Right ventricle myocardium inferior (tissue), 1 donor: ENCODE measurements around the gene STARD13. TPM values are rescaled to one million over a fixed set of nuclear protein-coding genes. Genes with fewer than 3 reads are reported as not detected.

Experiments used
- ATAC-seq: fragments of 200-7000 bp; cut with Tn5 transposase; one replicate; pipeline ENCODE4 v1.9.1; 2020; ENCODE audit warnings: mild to moderate bottlenecking, moderate library complexity
- DNase-seq: peaks from one replicate; pipeline ENCODE4 v3.0.0; 2021; ENCODE audit errors: missing footprints
- intact Hi-C: fragments of 100-400 bp; cut with DNase I; formaldehyde crosslinking; loops from one replicate; pipeline ENCODE4 v1.11.0; 2022
- total RNA-seq: library from RNA; stranded (reverse); fragmentation: NEBNext Ultra II Directional; extraction: Animal tissue kit (Norgen Biotek cat#: 25700); gene quantifications from one replicate; pipeline ENCODE4 v1.2.1, GENCODE V29; 2021
- donor health status: DM: no; HTN: yes; CAD: no; lungs with severe emphysema.

STARD13 gene
- total RNA-seq, 1 donor from 2014 or later = 36.4 TPM

DNA sequence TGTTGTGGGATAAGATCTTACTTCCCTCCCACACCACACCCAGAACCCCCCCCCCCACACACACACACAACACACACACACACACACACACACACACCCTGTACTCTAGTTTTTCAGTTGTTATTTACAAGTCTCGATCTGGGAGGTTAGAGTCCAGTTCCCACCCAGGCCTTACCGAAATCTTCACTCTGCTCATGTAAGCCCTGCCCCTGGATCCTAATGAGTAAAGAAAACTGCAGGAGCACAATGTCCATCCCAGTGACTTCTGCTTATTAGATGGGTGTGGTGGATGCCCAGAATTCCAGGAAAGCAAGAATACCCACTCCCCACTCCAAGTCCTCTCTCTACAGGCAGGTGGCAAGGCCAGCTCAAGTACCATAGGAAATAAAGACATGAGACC is 23.0 kb downstream of the STARD13 start:
- intact Hi-C loops = no loop called here
- no peak for DNase-seq
- ATAC-seq = no peak

DNA sequence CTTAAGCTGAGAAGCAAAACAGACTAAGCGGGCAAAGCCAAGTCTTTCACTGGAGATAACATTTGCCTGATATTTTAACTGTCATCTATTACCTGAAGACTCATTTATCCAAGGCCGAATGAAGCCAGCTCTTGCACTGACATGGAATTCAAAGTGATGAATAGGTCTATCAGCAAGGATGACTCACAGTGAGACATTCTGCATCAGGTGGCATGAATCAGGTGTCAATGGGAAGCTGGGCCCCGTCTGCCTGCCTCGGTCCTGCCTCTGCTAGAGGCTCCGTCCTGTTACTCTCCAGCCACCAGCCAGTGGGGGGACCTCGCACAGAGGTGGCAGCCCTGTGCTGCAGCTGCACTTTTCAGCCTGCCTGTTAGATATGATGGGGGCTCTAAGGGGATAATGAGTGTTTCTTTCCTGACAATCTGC is 23.5 kb downstream of the STARD13 start:
- ATAC-seq (no peak), DNase-seq (no peak)
- intact Hi-C loops = no loop called here

DNA sequence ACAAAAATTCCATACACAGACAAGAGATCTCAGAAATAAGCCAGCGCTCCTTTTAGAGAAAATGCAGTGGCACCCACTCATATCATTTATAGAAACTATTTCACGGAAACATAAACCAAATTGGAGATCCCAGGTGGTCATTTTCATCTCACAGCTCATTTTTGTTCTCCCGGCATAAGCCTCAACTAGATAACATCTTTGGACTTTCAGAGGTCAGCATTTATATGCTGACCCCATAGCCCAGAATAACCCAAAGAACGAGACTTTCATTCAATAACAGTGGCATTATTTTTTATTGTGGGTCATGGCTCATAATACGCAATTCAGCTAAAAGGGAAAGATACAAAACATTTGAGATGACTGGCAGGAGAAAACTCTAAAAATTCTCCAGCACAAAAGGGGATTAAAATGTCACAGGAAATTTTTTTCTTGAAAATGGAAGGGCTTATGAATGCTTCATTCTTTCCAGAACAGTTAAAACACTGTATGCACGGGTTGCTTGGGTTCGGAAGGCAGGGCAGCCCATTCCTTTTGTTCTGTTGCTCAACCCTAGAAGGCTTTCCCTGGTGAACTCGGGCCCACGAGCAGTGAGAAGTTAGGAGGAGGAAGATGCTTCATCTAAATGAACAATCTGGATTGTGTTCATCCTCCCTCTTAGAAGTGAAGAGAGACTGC is 24.0 kb downstream of the STARD13 start:
- ATAC-seq (no peak), DNase-seq (no peak)
- intact Hi-C loops = loop anchor here (2.0 kb wide), 1 partner anchor 21 kb away; no protein-coding TSS in a partner anchor

DNA sequence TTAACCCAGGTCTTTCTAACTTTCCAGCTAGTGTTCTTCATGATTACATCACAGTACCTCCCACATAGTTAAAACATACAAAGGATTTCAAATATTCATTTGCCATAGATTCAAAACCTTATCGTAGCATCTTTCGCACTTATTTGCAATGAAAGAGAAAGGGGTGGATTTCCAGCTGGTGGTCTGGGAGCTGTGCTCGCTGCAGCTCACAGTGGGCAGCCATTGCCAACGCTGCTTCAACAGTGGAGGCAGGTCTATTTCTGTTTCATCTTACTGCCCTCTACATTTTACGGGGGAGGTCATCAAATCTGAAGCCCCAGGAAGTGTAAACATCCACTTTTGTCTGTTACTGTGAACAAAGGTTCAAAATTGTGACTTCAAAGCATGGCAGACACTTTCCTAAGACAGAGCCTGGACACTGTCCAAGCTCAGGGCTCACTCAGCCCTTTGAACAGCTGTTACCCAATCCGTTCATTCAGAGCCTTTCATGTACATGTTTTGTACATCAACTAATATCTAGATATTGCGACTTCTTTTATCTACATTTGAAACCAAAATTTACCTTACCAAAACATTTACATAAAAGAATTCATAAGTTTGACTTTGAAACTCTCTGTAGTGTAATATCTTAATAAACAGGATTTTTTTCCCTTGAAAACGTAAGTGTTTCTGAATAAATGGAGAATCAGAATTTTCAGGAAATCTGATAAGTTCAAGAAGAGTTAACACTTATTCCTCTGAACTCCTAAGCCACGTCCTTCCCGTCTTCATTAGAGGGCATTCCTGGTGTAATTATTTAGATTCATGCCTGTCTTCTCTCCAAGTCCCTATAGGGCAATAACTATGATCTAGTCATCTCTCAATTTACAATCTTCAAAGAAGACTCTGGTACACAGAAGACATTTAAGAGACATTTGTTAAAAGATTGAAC is 25.1 kb downstream of the STARD13 start:
- intact Hi-C loops = loop anchor here (2.0 kb wide), 1 partner anchor 22 kb away; no protein-coding TSS in a partner anchor
- ATAC-seq (no peak), DNase-seq (no peak)

DNA sequence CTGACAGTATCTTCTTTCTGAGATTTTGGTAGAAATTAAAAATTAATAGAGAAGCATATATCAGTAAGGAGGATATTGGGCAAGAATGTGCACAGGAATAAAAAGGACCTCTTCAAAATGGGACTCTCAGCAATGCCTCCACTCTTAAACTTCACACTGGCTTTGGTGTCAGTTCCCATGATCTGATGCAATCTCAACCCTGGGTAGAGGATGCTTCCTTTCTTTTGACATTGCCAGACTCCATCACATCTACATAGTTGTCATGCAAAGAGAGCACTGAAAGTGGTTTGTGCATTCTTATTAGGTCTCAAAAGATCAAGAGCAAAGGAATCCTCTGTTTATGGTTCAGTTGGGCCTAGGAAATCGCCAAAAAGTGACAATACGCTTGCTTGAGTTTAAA is 26.3 kb downstream of the STARD13 start:
- intact Hi-C loops = no loop called here
- DNase-seq (no peak), ATAC-seq (no peak)

DNA sequence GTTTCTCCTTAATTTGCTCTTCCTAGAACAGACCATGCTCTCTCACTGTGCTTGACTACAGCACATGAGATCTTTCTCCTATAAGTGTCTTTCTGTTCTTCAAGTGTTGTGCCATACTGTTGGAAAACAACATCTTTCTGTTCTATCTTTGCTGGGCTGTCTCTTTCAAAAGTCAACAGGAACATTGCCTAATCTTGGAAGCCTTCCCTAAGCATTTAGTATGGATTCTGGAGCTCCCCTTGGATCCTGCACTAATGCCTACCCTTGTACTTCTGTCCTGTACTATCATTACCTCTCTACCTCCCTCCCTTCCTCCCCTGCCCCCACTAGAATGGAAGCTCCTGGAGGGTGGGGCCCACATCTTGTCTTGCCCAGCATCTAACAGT is 26.8 kb downstream of the STARD13 start:
- intact Hi-C loops = no loop called here
- ATAC-seq (peak; percentile 19), DNase-seq (no peak)

DNA sequence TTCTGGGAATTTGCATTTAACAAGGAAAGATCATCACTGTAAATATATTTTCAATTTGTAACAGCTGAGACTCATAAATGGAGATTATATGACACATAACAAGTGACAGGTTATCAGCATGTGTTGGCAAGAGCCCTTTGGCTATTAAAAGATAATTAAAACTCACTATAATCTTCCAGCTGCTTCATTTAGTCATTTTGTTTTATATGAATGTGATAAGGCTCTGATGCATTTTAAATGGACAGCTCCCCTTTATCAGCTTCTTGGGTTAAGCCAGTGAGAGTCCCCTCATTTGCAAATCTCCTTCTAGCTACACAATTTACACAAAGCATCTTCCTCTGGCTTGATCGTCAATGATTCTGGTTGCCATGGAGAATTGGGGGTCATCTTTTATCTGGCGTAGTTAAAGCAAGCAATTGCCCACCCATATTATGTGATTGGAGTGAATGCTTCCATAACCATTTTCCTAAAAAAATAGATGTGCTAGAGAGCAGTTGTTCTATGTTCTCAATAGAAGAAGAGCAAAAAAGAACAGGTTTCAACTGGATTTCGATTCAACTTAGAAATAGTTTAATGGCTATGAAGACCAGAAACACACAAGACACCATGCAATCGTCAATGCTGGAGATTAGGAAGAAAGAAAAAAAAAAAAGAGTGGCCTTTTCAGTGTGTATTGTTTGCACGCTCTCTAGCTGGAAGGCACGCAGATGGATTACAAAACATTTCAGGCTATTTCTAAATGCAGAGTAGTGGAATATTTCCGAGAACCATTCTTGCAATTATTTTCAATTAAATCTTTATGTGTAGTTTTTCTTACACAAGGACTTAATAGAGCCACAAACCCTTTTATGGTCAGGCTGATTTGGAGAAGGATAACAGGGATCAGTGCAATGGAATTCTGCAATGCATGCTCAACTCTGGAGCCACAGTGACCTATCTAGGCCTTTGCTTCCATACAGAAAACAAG is 27.4 kb downstream of the STARD13 start:
- DNase-seq (no peak), ATAC-seq (no peak)
- intact Hi-C loops = no loop called here

DNA sequence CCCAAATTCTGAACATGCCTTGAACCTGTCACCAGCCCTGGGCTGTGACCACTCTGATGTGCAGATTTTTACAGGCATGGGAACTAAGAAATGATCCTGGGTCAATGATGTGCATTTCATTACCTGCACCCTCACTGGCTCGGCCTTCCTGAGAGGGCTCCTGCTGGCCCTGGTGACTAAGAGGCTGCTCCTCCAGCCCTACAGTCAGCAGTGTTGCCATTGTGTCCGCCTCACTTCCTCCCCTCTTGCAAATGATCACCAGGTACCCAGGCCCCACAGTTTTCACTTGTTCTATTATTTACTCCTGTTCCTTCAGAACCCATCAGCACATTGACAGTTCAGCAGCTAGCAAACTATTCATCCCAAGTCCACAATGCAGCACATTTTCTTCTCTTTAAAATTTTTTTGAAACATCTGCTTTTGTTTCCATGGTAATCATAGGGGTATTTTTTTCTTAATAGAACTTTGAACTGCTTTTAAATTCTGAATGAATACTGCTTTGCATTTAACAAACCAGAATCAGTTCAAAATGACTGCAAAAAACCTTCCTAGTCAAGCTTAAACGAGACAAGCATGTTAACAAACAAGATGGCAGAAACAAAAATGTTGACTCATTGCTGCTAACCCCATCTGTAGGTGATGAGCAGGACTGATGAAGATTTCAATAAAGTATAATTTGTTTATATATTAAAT is 29.3 kb downstream of the STARD13 start:
- ATAC-seq (no peak), DNase-seq (no peak)
- intact Hi-C loops = no loop called here

DNA sequence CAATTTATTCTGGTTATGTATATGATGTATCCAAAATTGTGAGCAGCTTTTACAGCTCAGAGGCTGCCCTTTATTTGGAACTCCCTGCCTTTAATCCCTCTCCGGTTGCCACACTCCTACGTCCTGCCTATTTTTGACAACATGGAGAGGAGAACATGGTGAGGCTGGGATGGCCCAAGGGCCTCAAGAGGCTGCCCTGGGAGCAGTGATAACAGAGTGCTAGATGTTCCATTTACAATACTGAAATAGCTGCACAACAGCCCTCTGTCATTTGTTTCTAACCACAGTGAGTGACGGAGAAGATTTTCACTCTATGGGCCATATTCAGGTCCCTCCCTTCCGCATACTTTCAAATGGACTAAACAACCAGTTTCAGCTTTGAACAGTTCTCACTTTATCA is 33.4 kb downstream of the STARD13 start:
- DNase-seq = peak; percentile 76
- intact Hi-C loops = no loop called here
- ATAC-seq = peak; percentile 95

DNA sequence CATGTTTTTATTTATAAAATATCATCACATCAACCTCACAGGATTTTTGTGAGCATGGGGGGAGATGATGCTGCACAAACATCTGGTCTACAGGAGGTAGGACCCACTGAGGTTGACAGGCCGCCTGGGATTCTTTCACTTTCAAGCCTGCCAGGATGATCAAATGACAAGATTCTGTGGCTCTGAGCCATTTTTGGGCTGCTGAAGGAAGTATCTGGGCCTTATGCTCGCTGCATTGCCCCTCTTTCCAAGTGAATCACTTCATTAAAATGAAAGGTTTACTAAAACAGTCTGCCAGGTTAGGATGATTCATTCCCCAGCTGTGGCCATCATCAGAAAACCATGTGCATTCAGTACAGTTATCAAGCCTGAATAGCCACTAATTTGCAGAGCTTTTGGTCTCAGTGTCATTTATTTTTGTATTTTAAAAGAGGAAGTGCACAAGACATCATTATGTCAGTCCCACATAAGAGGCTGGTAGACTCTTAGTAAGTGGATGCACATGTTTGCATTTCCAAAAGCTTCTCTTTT is 34.4 kb downstream of the STARD13 start:
- ATAC-seq (peak; percentile 36), DNase-seq (no peak)
- intact Hi-C loops = no loop called here

DNA sequence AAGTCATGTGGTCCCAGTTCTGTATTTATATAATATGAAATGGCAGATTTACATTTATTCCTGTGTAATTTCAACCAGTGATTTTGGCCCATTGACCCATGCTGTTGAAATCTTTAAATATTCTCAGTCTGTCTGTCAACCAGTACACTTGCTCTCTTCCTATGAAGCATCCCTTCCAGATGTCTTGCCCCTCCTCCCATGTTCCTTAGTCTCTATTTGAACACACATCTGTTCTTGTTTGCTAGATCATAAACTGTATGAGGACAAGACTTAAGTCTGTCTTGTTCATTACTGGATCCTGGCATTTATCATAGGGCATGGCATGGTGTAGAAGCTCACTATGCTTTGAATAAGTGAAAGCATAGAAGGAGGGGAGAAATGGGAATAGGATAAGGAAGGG is 34.9 kb downstream of the STARD13 start:
- ATAC-seq (no peak), DNase-seq (no peak)
- intact Hi-C loops = no loop called here

DNA sequence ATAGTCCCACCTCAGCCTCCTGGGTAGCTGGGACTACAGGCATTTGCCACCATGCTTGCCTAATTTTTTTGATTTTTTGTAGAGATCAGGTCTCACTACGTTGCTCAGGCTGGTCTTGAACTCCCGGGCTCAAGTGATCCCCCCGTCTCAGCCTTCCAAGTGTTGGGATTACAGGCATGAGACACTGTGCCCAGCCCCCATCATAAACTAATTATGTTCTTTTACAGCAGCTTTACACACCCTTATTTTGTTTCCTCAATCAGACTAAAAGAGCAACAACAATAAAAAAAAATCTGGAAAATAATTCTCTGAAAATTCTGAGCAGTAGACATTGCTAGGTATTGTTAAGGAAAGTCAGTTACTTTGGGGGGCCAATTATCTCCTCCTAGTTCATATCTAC is 35.7 kb downstream of the STARD13 start:
- intact Hi-C loops = no loop called here
- no peak for DNase-seq
- no peak for ATAC-seq

DNA sequence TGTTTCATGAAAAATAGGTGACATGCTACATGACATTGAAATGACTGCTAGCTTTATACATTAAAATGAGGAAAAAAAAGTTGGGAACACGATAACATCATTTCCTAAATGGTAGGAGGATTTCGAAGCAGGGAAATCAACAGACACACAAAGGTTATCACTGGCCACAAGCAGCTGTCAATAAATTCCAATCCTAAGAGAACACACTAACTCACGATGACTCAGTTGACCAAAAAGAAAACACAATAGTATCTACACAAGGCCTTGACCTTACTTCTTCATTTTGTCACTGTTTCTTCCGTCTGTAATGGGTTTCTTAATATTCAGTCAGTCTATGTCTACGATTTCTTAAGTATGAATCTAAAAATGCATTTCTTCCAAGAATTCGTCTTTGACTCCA is 36.5 kb downstream of the STARD13 start:
- no peak for ATAC-seq
- intact Hi-C loops = no loop called here

DNA sequence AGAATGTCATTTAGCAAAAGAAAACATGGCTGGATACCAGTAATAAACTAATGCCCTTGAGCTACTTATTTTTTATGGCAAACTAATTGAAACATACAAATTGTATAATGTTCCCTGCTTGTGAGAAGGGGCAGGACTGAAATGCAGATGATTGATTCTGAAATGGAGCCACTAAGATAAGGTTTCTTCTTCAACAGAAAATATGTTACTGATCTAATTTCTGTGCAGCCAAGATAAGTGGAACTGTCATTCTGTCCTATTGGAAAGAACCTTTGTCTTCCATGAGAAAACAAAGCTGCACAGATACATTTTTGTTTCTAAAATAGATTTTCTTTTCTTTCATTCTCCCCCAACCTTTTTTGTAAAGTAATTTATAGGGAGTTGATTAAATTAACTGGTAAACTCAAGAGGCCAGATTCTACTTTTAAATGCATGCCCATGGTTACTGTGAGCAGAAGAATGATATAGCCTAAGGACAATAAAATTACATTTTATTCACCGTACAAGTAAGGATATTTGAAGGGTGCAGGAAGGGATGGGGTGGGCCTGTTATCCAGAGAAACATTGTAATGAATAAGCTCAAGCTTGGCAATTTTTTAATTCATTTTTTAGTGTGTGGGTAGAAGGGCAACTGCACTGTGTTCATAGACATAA is 39.9 kb downstream of the STARD13 start:
- DNase-seq = no peak
- intact Hi-C loops = no loop called here
- ATAC-seq = no peak

More for the DNA sequence above, 36.5 kb downstream of the STARD13 start:
- DNase-seq = no peak

DNA sequence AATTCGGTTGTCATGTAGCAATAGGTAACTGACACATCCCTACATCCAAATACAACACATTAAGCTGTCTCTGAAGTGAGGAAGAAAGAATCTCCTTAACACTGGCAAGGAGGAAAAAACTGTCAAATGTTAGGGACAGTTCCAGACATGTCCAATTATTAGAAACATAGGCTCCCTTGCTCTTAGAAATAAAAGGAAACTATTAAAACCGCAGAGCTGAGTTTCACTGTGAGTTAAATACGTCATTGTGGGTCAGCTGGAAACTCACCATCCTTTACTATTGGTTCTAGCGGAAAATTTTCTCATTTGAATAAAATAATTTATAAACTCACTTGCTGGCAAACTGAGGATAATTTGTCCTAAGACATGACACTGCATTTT is 40.7 kb downstream of the STARD13 start:
- intact Hi-C loops = no loop called here
- ATAC-seq = no peak
- DNase-seq = no peak

DNA sequence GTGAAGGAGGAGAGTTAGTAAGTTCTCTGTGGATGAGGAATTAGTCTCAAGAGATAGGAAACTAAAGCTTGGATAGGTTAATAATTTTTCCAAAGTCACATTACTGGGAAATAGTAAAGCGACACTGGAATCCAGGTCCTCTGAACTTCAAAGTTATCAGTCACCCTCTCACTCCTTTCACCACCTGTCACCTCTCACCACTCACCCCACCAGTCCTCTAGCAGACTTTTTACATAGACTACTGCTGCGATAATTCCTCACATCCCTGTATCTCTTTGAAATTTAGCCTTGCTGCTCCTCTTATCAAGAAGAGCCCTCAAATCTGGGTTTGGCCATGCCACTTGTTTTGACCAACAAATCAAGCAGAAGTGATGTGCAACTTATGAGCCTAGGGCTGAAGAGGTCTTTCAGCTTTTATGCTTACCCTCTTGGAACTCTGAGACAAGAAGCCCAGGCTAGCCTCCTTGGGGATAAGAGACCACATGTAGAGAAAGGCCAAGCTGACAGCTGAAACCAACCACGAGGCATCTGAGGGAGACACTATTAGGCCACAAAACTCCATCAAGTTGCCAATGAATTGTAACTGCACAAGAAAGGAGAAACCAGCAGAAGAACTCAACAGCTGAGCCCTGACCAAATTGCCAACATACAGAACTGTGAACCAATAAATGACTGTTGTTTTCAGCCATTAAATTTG is 41.2 kb downstream of the STARD13 start:
- intact Hi-C loops = no loop called here
- ATAC-seq (peak; percentile 80), DNase-seq (no peak)

DNA sequence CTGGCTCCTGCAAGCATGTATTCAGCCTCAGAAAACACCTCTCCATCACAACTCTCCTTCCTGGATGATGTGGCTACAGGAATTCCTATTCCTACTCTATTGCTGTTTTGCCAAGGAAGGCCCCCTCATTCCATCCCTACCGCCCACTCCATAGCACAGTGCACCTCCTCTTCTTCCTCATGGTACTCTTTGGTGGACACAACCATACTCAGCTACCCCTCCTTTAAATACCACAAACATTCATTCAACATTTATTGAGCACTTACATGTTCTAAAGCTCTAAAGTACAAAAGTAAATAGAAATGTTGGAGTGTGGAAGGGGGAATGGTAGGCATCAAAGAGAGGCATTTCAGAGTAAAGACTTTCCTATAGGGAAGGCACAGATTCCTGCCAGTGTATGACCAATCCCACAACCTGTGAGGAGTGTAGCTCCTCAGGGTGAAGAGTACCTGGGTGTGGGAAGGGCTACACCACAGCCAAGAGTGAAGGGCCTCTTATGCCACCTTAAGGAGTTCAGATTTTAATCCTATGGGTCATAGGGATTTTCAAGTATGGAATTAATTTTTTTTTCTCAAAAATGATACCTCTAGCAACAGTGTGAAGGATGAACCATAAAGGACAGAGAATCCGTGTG is 42.5 kb downstream of the STARD13 start:
- no peak for ATAC-seq
- DNase-seq = no peak
- intact Hi-C loops = no loop called here
